ENCODE results near the gene PEX11A. TPM values are rescaled to one million over a fixed set of nuclear protein-coding genes. Genes with fewer than 3 reads are reported as not detected.

PEX11A gene
- total RNA-seq, 1 experiment from 2014 or later: 6.2 TPM

GRCh38 chr15:89677381-89677780 is 13.2 kb downstream of the PEX11A start:
- H3K4me1 ChIP-seq (ENCODE audit: control insufficient read depth, insufficient read depth, low read length): peaks cover 9% of the 10 kb centered on the region; the same call in 1 of the 2 replicates
- in situ Hi-C loops (cut with HindIII; ENCODE audit: low pct_unique_long_range_greater_than_20kb, low sequenced_read_pairs): no loop called here
- no peaks in the 10 kb centered on the region for H3K27me3 ChIP-seq (ENCODE audit: control insufficient read depth, insufficient read depth, low read length)
- no TSS peak for BruUV-seq (replicated peaks)
- H3K4me3 ChIP-seq (ENCODE audit: low read depth in 2 of 2, low read length in 2 of 2): no peak overlapping the region
- no peak overlapping the region for H3K27ac ChIP-seq (ENCODE audit: low read length)
- ATAC-seq (no peak), DNase-seq (ENCODE audit: low read depth, low spot score) (no peak)
- H3K9me3 ChIP-seq (ENCODE audit: control insufficient read depth, insufficient read depth, low read depth, low read length): no peaks in the 10 kb centered on the region
- ChIA-PET POLR2A (no interaction called here), CTCF (interaction anchor here (0.7 kb wide), 1 partner anchor 38 kb away, joined by 5 read pairs; no protein-coding TSS in a partner anchor)
- TF ChIP-seq TCF7L2 (IDR thresholded peaks at IDR 0.05; ENCODE audit: low read depth, low read length) (no peak), SIN3A (IDR thresholded peaks at IDR 0.05; ENCODE audit: borderline replicate concordance, insufficient read depth, low read depth, low read length) (no peak), POLR2AphosphoS5 (IDR thresholded peaks at IDR 0.05; ENCODE audit: low read depth, low read length) (no peak), REST (IDR thresholded peaks at IDR 0.05; ENCODE audit: insufficient read depth in 1 of 2, low read depth in 2 of 2, low read length in 1 of 2) (no peak)
- TF ChIP-seq, protein P1, sequence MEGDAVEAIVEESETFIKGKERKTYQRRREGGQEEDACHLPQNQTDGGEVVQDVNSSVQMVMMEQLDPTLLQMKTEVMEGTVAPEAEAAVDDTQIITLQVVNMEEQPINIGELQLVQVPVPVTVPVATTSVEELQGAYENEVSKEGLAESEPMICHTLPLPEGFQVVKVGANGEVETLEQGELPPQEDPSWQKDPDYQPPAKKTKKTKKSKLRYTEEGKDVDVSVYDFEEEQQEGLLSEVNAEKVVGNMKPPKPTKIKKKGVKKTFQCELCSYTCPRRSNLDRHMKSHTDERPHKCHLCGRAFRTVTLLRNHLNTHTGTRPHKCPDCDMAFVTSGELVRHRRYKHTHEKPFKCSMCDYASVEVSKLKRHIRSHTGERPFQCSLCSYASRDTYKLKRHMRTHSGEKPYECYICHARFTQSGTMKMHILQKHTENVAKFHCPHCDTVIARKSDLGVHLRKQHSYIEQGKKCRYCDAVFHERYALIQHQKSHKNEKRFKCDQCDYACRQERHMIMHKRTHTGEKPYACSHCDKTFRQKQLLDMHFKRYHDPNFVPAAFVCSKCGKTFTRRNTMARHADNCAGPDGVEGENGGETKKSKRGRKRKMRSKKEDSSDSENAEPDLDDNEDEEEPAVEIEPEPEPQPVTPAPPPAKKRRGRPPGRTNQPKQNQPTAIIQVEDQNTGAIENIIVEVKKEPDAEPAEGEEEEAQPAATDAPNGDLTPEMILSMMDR (IDR thresholded peaks at IDR 0.05): no peak
- intact Hi-C loops (cut with micrococcal nuclease; ENCODE audit: unreplicated experiment): no loop called here
- no peaks in the 10 kb centered on the region for H3K36me3 ChIP-seq (ENCODE audit: control insufficient read depth, insufficient read depth, low read length)

GRCh38 chr15:89675606-89676005 is 14.9 kb downstream of the PEX11A start:
- POLR2A ChIA-PET: interaction anchor here (0.6 kb wide), 2 partner anchors 9 to 216 kb away, joined by 4 to 5 read pairs; no protein-coding TSS in a partner anchor
- Histone ChIP-seq H3K9me3 (ENCODE audit: control insufficient read depth, insufficient read depth, low read depth, low read length) (no peaks in the 10 kb centered on the region), H3K4me3 (ENCODE audit: low read depth in 2 of 2, low read length in 2 of 2) (no peak overlapping the region), H3K27ac (ENCODE audit: low read length) (no peak overlapping the region), H3K4me1 (ENCODE audit: control insufficient read depth, insufficient read depth, low read length) (peaks cover 6% of the 10 kb centered on the region; the same call in 1 of the 2 replicates), H3K36me3 (ENCODE audit: control insufficient read depth, insufficient read depth, low read length) (no peaks in the 10 kb centered on the region), H3K27me3 (ENCODE audit: control insufficient read depth, insufficient read depth, low read length) (no peaks in the 10 kb centered on the region)
- BruUV-seq (replicated peaks): no TSS peak
- DNase-seq (ENCODE audit: low read depth, low spot score): no peak
- no peak for ATAC-seq
- intact Hi-C loops (cut with micrococcal nuclease; ENCODE audit: unreplicated experiment) (no loop called here), in situ Hi-C loops (cut with HindIII; ENCODE audit: low pct_unique_long_range_greater_than_20kb, low sequenced_read_pairs) (no loop called here)
- TF ChIP-seq POLR2AphosphoS5 (IDR thresholded peaks at IDR 0.05; ENCODE audit: low read depth, low read length): no peak
- TF ChIP-seq, protein P1 (IDR thresholded peaks at IDR 0.05): no peak
- TF ChIP-seq TCF7L2 (IDR thresholded peaks at IDR 0.05; ENCODE audit: low read depth, low read length): no peak
- TF ChIP-seq SIN3A (IDR thresholded peaks at IDR 0.05; ENCODE audit: borderline replicate concordance, insufficient read depth, low read depth, low read length): no peak
- no peak for TF ChIP-seq REST (IDR thresholded peaks at IDR 0.05; ENCODE audit: insufficient read depth in 1 of 2, low read depth in 2 of 2, low read length in 1 of 2)
- CTCF ChIA-PET: interaction anchor here (0.6 kb wide), 2 partner anchors 28 to 258 kb away, joined by 3 to 5 read pairs; no protein-coding TSS in a partner anchor

Measured in Panc1 (cell line).